Colonic mucosa (tissue), 4 donors: Measurements from ENCODE around the gene ZDHHC13. TPM values are rescaled to one million over a fixed set of nuclear protein-coding genes. Genes with fewer than 3 reads are reported as not detected.

ENCODE experiments used
- DNase-seq: peaks from one replicate; pipeline ENCODE4 v3.0.0-alpha.2; 2020
- H3K27ac ChIP-seq: fragments of 200-600 bp; one replicate; pipeline ENCODE4 v1.8.0; 2021
- H3K27me3 ChIP-seq: fragments of 200-600 bp; one replicate; pipeline ENCODE4 v1.8.0; 2021
- H3K36me3 ChIP-seq: fragments of 200-600 bp; one replicate; pipeline ENCODE4 v1.8.0; 2021
- H3K4me1 ChIP-seq: fragments of 200-600 bp; one replicate; pipeline ENCODE4 v1.8.0; 2021; ENCODE audit warnings: mild to moderate bottlenecking
- H3K4me3 ChIP-seq: fragments of 200-600 bp; one replicate; pipeline ENCODE4 v1.8.0; 2021
- H3K9ac ChIP-seq, 2 donors: one replicate each; pipeline ENCODE4 v1.7.0; 2013; ENCODE audit warnings: control low read depth in 2 of 2, low read depth in 2 of 2, low read length in 2 of 2
- H3K9me3 ChIP-seq: fragments of 200-600 bp; one replicate; pipeline ENCODE4 v1.8.0; 2021
- CTCF ChIP-seq: fragments of 200-600 bp; IDR thresholded peaks from one replicate; pipeline ENCODE4 v1.8.0; 2022; ENCODE audit warnings: antibody characterized with exemption, mild to moderate bottlenecking
- intact Hi-C: fragments of 100-400 bp; cut with DNase I; formaldehyde crosslinking; loops from one replicate; pipeline ENCODE4 v1.14.1; 2022
- total RNA-seq, 2 donors: library from RNA; stranded (reverse); fragmentation: NEBNext Ultra II Directional in 1 of 2; extraction: Animal tissue kit (Norgen Biotek cat#: 25700) in 1 of 2; gene quantifications; one replicate each; pipeline ENCODE4 v1.2.1, GENCODE V29; 2021
- donor health status: healthy.
- donor health status: DM: no; HTN: no; CAD: no.
- donor health status: DM: no; HTN: no; CAD: no.

Gene ZDHHC13
- total RNA-seq, 2 donors from 2014 or later, result 30.8 to 35.0 TPM

GRCh38 chr11:19218216-19218615, 101.2 kb downstream of the ZDHHC13 start:
- no peak overlapping the region for H3K27ac ChIP-seq
- intact Hi-C loops, result no loop called here
- DNase-seq, result no peak
- no peaks in the 10 kb centered on the region for H3K36me3 ChIP-seq
- no peak for TF ChIP-seq CTCF
- no peaks in the 10 kb centered on the region for H3K4me1 ChIP-seq
- no peaks in the 10 kb centered on the region for H3K27me3 ChIP-seq
- H3K9me3 ChIP-seq, result no peaks in the 10 kb centered on the region
- H3K4me3 ChIP-seq, result no peak overlapping the region
- no peak overlapping the region for H3K9ac ChIP-seq

DNA sequence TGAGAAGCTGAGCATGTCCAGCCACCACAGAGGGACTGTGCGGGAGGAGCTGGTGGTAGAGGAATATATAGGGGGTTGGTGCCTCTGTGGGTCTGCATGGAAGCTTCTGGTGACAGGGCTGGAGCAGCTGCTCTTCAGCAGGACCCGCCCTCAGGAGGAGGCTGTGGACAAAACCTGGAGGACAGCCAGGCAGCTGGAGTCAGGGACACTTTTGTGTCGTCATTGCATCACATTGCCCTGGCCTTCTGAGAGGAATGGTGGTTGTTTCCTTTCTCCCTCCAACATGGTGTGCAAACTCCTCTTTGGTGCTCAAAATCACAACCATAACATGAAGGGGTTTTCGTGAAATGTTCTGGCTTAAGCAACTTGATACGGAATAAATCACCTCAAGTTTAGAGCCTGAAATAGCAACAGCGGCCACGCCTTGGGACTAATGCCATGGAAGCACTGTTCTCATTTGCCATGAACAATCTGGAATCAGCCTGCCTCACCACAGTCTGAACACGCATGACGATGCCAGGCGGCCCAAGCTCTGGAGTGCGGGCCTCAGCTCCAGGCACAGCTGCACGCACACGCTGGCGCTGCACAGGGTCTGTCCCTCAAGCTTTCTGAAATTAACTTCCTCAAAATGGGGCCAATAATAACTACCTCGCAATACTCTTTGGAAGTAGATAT, 102.0 kb downstream of the ZDHHC13 start:
- intact Hi-C loops, result no loop called here
- Histone ChIP-seq H3K9ac (no peak overlapping the region), H3K36me3 (no peaks in the 10 kb centered on the region), H3K27ac (no peak overlapping the region), H3K4me1 (no peaks in the 10 kb centered on the region), H3K9me3 (no peaks in the 10 kb centered on the region), H3K27me3 (no peaks in the 10 kb centered on the region), H3K4me3 (no peak overlapping the region)
- no peak for TF ChIP-seq CTCF
- no peak for DNase-seq

DNA sequence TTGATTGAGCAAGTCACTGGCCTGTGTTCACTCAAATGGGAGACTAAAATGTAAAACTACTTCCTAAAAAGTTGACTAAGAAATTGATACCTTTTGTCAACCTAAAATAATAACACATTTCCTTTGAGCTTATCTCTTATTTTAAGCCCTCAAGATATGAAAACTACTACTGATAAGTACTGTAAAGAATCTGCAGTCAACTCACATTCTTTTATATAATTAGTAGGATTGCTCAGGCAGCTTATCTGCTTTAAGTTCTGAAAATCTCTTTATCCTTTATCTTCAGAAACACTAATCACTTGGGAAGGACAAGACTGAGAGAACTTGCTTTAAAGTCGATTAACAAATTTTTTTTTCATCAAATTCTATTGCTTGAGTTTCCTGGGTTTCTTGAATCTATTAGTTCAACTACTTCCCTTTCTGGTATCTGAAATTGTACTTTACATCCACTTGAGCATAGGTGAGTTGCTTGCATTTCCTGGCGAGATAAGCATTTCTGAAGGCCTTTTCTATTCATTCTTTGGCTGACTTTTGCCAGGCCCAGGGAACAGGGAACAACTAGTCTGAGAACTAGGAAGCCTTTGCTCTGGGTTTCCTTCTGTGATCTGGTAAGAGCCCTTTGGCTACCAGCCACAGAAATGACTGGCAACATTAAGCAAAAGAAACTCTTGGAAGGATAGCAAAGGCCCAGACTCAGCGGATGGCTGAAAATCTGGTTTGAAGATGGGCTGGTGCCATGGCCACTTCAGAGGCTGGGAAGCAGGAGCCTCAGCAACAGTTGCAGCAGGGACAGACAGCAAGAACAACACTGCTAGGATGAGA, 104.1 kb downstream of the ZDHHC13 start:
- Histone ChIP-seq H3K4me3 (no peak overlapping the region), H3K9me3 (no peaks in the 10 kb centered on the region), H3K27me3 (no peaks in the 10 kb centered on the region), H3K36me3 (no peaks in the 10 kb centered on the region), H3K27ac (no peak overlapping the region), H3K4me1 (no peaks in the 10 kb centered on the region), H3K9ac (no peak overlapping the region)
- DNase-seq, result peak; percentile 31
- no peak for TF ChIP-seq CTCF
- intact Hi-C loops, result no loop called here

DNA sequence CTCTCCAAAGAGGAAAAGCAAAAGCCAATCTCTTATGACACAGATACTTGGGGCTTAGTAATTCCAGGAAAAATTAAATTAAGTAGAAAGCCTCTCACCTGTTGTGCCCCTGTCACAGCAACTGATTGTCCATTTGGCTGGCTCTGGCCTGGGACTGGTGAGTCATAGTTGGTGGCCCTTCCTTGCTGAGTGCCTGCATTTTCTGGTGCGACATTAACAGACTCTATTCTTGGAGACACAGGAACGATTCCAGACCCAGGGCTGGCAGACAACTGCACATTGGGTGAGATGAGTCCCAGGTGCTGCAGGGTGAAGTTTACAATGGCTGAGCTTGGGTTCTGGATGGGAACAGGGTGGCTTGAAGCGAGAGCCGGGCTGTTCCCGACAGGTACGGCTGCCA, 108.2 kb downstream of the ZDHHC13 start:
- H3K4me1 ChIP-seq, result no peaks in the 10 kb centered on the region
- no peak overlapping the region for H3K27ac ChIP-seq
- no peaks in the 10 kb centered on the region for H3K36me3 ChIP-seq
- no peak overlapping the region for H3K9ac ChIP-seq
- DNase-seq, result no peak
- no peaks in the 10 kb centered on the region for H3K27me3 ChIP-seq
- intact Hi-C loops, result no loop called here
- H3K9me3 ChIP-seq, result no peaks in the 10 kb centered on the region
- no peak overlapping the region for H3K4me3 ChIP-seq
- TF ChIP-seq CTCF, result no peak

DNA sequence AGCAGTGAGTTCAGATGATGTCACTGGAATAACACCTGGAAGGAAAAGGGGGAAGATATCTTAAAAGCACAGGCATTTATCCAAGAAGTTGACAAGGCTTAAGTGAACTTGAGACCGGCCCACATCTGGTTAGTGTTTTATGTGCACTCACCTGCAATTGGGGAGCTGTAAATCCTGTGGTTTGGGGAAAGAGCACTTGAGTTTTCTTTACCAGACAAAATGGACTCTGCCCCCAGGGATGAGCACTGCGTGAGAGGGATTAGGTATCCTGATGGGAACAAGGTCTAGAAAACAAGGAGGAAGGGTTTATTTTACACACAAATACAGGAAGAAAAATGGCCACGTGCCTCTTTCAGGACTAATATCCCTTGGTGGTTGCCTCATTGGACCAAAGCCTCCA, 108.6 kb downstream of the ZDHHC13 start:
- no peaks in the 10 kb centered on the region for H3K9me3 ChIP-seq
- H3K4me3 ChIP-seq, result no peak overlapping the region
- H3K9ac ChIP-seq, result no peak overlapping the region
- H3K27ac ChIP-seq, result no peak overlapping the region
- H3K36me3 ChIP-seq, result no peaks in the 10 kb centered on the region
- peak; percentile 63 for DNase-seq
- H3K27me3 ChIP-seq, result no peaks in the 10 kb centered on the region
- no peak for TF ChIP-seq CTCF
- H3K4me1 ChIP-seq, result no peaks in the 10 kb centered on the region
- intact Hi-C loops, result no loop called here

Other genes with a start within 250 kb of the ZDHHC13 start
- gene MRGPRX1, start 177.8 kb upstream of the ZDHHC13 start, total RNA-seq, result not detected
- not detected for gene MRGPRX2, start 56.5 kb upstream of the ZDHHC13 start, total RNA-seq
- gene CSRP3, start 84.8 kb downstream of the ZDHHC13 start, total RNA-seq, result under 1 TPM in 1 of 2 donors, not detected in 1; 0.35 TPM
- gene E2F8, start 123.8 kb downstream of the ZDHHC13 start, total RNA-seq, result 10 to 100 TPM in 1 of 2 donors, 1 to 10 TPM in 1; 5.5 to 26.8 TPM